Stimulated activated CD8-positive, alpha-beta memory T cell treated with anti-CD3 and anti-CD28 coated beads, Interleukin-4, amount 100 ng/mL, for 4 hours (primary cell): ENCODE measurements around the gene METTL9.

Source experiments
- DNase-seq, 2 donors: peaks; one replicate each; pipeline ENCODE4 v3.0.0-alpha.2; 2020; ENCODE audit warnings: low read depth in 2 of 2, low spot score in 1 of 2

METTL9 gene

DNA sequence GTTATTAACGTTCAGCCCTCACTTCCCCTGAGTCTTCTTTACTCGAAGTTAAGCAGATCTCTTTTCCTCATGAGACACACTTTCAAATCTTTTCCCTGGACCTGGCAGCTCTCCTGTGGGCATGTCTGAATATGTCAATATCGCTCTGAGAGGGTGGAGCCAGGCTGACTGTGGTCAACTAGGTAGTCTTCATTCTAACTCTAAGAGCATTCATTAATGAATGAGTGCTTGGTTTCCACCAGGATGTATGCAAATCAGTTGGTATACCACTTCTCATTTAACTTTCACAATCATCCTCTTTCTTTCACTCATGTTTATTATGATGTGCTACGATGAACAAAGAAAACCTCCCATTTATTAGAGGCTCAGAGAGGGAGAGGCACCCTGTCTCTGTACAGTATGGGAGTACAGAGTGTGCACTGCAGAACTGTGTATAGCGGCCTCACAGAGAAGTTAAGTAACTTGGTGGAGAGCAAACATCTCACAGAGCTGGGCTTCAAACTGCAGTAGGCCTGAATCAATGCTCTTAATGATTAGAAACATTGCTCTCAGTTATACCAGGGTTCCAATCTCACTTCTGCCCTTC lies 104.3 kb downstream of the METTL9 start:
- no peak for DNase-seq

DNA sequence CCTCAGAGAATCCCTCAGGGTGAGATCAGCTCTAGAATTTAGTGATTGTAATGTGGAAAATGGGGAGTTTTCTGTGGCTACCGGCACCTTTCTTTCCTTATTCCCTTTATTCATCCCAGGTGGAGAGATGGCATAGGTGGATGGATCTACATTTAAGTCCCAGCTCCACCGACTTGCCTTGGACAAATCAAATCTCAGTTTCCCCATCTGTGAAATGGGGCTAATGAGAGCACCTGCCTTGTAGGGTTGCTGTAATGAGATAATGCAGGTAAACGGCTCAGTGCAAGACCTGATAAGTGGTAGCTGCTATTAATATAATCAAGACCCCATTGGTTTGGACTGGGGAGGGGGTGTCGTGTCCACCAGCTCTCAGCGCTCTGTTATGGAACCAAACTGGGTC lies 104.9 kb downstream of the METTL9 start:
- DNase-seq, result no peak

DNA sequence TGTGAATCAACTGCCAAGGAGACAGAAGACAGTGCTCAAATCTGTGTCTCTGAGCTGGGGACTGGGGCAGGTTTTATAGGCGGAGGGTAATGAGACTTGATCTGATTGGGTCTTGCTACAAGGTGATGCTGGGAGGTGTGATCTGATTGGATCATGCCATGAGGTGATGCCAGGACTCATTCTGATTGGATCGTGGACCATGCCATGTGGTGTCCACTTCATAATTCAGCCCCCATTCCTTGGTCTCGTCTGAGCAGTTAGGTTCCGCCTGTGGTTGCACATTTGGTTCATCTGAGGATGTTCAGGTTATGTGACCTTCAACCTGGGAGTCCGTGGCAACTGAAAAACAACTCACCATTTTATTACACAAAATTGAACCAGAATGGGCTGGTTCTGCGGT lies 105.4 kb downstream of the METTL9 start:
- DNase-seq, result no peak
